SU-DHL-6 (cell line): Measurements from ENCODE around the gene NRP2.

ENCODE experiments used
- CTCF ChIP-seq: fragments of 200-600 bp; sonication (generic); IDR thresholded peaks from one replicate; pipeline ENCODE4 v1.5.1; 2017; ENCODE audit warnings: antibody characterized with exemption, mild to moderate bottlenecking, low read length, moderate library complexity; ENCODE audit not compliant: insufficient read depth, poor library complexity, severe bottlenecking
- EZH2phosphoT487 ChIP-seq: fragments of 200-600 bp; sonication (generic), shearing (Covaris generic); conservative IDR thresholded peaks from 2 replicates; pipeline ENCODE4 v1.6.1; 2018; ENCODE audit warnings: mild to moderate bottlenecking, antibody characterized with exemption, low read length, moderate library complexity, mixed read lengths

GRCh38 chr2:205730701-205731582 lies 48.6 kb downstream of the NRP2 start:
- TF ChIP-seq CTCF = no peak
- TF ChIP-seq EZH2phosphoT487 = no peak
